B cell (primary cell): ENCODE measurements around the gene CTDSPL. TPM values are rescaled to one million over a fixed set of nuclear protein-coding genes. Genes with fewer than 3 reads are reported as not detected.

Experiments used
- ATAC-seq: fragments of 200-7000 bp; cut with Tn5 transposase; one replicate; pipeline ENCODE4 v1.10.0; 2021; ENCODE audit warnings: low read depth, mild to moderate bottlenecking, moderate number of reproducible peaks, moderate library complexity
- CTCF ChIA-PET: fragments of 350-600 bp; sonication (Branson Sonifier 250); formaldehyde crosslinking; loops from one replicate; lab custom pipeline; 2021; ENCODE audit warnings: antibody characterized with exemption, inconsistent platforms; lab: Charles Lee
- POLR2A ChIA-PET: fragments of 350-600 bp; sonication (Branson Sonifier 250); formaldehyde crosslinking; loops from one replicate; lab custom pipeline; 2021; ENCODE audit warnings: antibody characterized with exemption; lab: Charles Lee
- DNase-seq: peaks from one replicate; pipeline ENCODE4 v3.0.0; 2013
- H2AFZ ChIP-seq: 2 replicates; pipeline ENCODE4 v1.6.1; 2012; ENCODE audit warnings: mild to moderate bottlenecking, low read depth, low read length; ENCODE audit not compliant: insufficient read depth, poor library complexity, severe bottlenecking
- H3K27ac ChIP-seq, 2 donors: 1 replicate in 1 of 2; 2 replicates in 1 of 2; pipeline ENCODE4 v1.5.1; 2012 to 2013; ENCODE audit warnings: low read length in 2 of 2, mild to moderate bottlenecking in 2 of 2, moderate library complexity in 1 of 2
- H3K27me3 ChIP-seq, 4 experiments: fragments of 200-600 bp in 1 of 4; sonication (generic) in 1 of 4; replicated peaks in 1 of 4; 1 replicate in 2 of 4; 2 replicates in 2 of 4; pipeline versions ENCODE4 v1.6.1 to v1.7.0; 2013 to 2016; ENCODE audit warnings: low read length in 3 of 4, mild to moderate bottlenecking in 2 of 4, mixed read lengths in 1 of 4, moderate library complexity in 1 of 4; ENCODE audit not compliant: insufficient read depth in 4 of 4, control insufficient read depth in 3 of 4; ENCODE audit errors: control extremely low read depth in 1 of 4
- H3K36me3 ChIP-seq, 2 experiments: replicated peaks in 1 of 2; 1 replicate in 1 of 2; 2 replicates in 1 of 2; pipeline versions ENCODE4 v1.6.1 to v1.7.1; 2013; ENCODE audit warnings: low read length in 1 of 2; ENCODE audit not compliant: insufficient read depth in 2 of 2, control insufficient read depth in 1 of 2; ENCODE audit errors: control extremely low read depth in 1 of 2, extremely low read depth in 1 of 2
- H3K4me1 ChIP-seq, 2 donors: fragments of 200-600 bp in 1 of 2; sonication (generic) in 1 of 2; 1 replicate in 1 of 2; 2 replicates in 1 of 2; pipeline versions ENCODE4 v1.5.1 to v1.6.1; 2013 to 2017; ENCODE audit warnings: low read length in 2 of 2; ENCODE audit not compliant: control insufficient read depth in 2 of 2, insufficient read depth in 2 of 2
- H3K4me2 ChIP-seq: replicated peaks from 2 replicates; pipeline ENCODE3; 2012; ENCODE audit warnings: mild to moderate bottlenecking, low read depth, low read length; ENCODE audit not compliant: poor library complexity, severe bottlenecking
- H3K4me3 ChIP-seq, 5 experiments: fragments of 200-600 bp in 1 of 5; sonication (generic) in 1 of 5; 1 replicate in 3 of 5; 2 replicates in 2 of 5; pipeline versions ENCODE4 v1.5.1 to v1.7.0; 2011 to 2016; ENCODE audit warnings: low read length in 4 of 5, mild to moderate bottlenecking in 4 of 5, low read depth in 2 of 5, control low read depth in 1 of 5, moderate library complexity in 1 of 5; ENCODE audit not compliant: insufficient read depth in 1 of 5; ENCODE audit errors: control extremely low read depth in 1 of 5, extremely low read depth in 1 of 5
- H3K79me2 ChIP-seq: fragments of 200-600 bp; sonication (generic); one replicate; pipeline ENCODE4 v1.6.0; 2016; ENCODE audit warnings: low read length; ENCODE audit not compliant: control insufficient read depth, insufficient read depth
- H3K9ac ChIP-seq: fragments of 200-600 bp; sonication (generic); 2 replicates; pipeline ENCODE4 v1.6.1; 2017; ENCODE audit warnings: mild to moderate bottlenecking, low read length, moderate library complexity
- H3K9me3 ChIP-seq, 3 donors: one replicate each; pipeline versions ENCODE4 v1.6.1 to v1.7.1; 2013; ENCODE audit warnings: low read length in 2 of 3; ENCODE audit not compliant: control insufficient read depth in 2 of 3, insufficient read depth in 1 of 3; ENCODE audit errors: control extremely low read depth in 1 of 3
- H4K20me1 ChIP-seq: 2 replicates; pipeline ENCODE4 v1.6.0; 2012; ENCODE audit warnings: mild to moderate bottlenecking, low read length; ENCODE audit not compliant: insufficient read depth, control insufficient read depth, poor library complexity, severe bottlenecking
- H3K27ac Mint-ChIP-seq: one replicate; pipeline ENCODE4 v1.8.0; 2021; ENCODE audit warnings: mixed read lengths
- H3K27me3 Mint-ChIP-seq: one replicate; pipeline ENCODE4 v1.8.0; 2021; ENCODE audit warnings: mixed read lengths
- H3K4me1 Mint-ChIP-seq: one replicate; pipeline ENCODE4 v1.8.0; 2021; ENCODE audit warnings: mixed read lengths
- H3K4me3 Mint-ChIP-seq: one replicate; pipeline ENCODE4 v1.8.0; 2021; ENCODE audit warnings: mixed read lengths
- H3K9me3 Mint-ChIP-seq: one replicate; pipeline ENCODE4 v1.8.0; 2022; ENCODE audit warnings: mixed read lengths; ENCODE audit not compliant: insufficient read depth
- EZH2 ChIP-seq: IDR thresholded peaks from 2 replicates; pipeline ENCODE4 v1.6.1; 2012; ENCODE audit warnings: borderline replicate concordance, low read depth, mild to moderate bottlenecking, moderate library complexity, low read length; ENCODE audit not compliant: insufficient read depth, poor library complexity, severe bottlenecking
- WGBS: methylation state at CpG from one replicate; pipeline ENCODE4 v1.1.5; 2013; ENCODE audit warnings: missing lambda C conversion rate; ENCODE audit not compliant: insufficient coverage; 5-methylcytosine and 5-hydroxymethylcytosine counted together
- intact Hi-C: fragments of 100-400 bp; cut with micrococcal nuclease; formaldehyde crosslinking; loops from one replicate; pipeline ENCODE4 v1.10.0; 2022
- polyA plus RNA-seq: library from polyadenylated mRNA; depleted of rRNA; stranded (reverse); fragments of >200 nt; gene quantifications from 2 replicates; pipeline ENCODE4 v1.2.3, GENCODE V29; 2012
- total RNA-seq, 2 donors: library from RNA; stranded (reverse); fragments of 120-200 nt in 1 of 2; gene quantifications; 1 replicate in 1 of 2; 2 replicates in 1 of 2; pipeline versions ENCODE4 v1.2.3 to v1.2.4, GENCODE V29; 2013 to 2022
- TF ChIP-seq, protein P1 (sequence below): fragments of 200-600 bp; IDR thresholded peaks from one replicate; pipeline ENCODE4 v1.8.0; 2022; ENCODE audit warnings: antibody characterized with exemption, mild to moderate bottlenecking

CTDSPL gene
- total and polyA plus RNA-seq, 2 donors (not counting 1 experiment from before 2014, with no cell fraction given) = not detected

DNA sequence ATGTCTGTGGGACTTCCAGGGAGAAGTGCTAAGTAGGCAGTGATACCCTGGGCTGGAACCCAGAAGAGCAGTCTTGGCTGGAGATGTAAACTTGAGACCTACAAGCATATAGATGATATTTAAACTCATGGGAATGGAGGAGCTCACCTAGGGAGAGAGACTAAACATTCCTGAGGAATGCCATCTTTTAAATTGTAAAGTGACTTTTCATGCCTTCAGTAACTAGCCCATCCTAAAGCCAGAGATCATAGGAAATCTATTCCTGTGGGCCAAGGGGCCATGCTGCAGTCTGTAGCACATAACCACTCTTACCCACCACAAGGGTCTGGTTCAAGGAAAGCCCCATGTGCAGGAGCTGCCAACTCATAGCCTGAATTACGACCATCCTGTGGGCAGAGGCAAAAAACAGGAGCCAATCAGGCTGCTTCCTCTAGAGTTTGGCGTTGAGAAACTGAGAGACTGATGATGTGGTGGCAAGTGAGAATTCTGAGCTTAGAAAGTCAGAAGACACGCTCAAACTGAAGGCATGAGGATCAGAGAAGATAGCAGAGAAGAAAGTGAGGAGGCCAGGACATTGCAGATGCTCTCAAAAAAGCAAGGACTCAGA is 37.5 kb downstream of the CTDSPL start:
- Mint-ChIP-seq H3K4me3 (no peak overlapping the region), H3K27me3 (peaks cover 4% of the 10 kb centered on the region), H3K27ac (no peak overlapping the region), H3K4me1 (no peaks in the 10 kb centered on the region), H3K9me3 (no peaks in the 10 kb centered on the region)
- POLR2A ChIA-PET = no interaction called here
- ATAC-seq = no peak
- DNase-seq = no peak
- no peak overlapping the region for H3K4me3 ChIP-seq
- H3K36me3 ChIP-seq = no peaks in the 10 kb centered on the region
- H3K9ac ChIP-seq = no peak overlapping the region
- no peaks in the 10 kb centered on the region for H3K79me2 ChIP-seq
- WGBS = 45% methylated on average over 3 of the region's 3 CpGs
- H3K27me3 ChIP-seq = peaks cover 0 to 2% (median 0%) of the 10 kb centered on the region in 4 experiments
- CTCF ChIA-PET = no interaction called here
- H3K9me3 ChIP-seq = no peaks in the 10 kb centered on the region
- TF ChIP-seq, protein P1, sequence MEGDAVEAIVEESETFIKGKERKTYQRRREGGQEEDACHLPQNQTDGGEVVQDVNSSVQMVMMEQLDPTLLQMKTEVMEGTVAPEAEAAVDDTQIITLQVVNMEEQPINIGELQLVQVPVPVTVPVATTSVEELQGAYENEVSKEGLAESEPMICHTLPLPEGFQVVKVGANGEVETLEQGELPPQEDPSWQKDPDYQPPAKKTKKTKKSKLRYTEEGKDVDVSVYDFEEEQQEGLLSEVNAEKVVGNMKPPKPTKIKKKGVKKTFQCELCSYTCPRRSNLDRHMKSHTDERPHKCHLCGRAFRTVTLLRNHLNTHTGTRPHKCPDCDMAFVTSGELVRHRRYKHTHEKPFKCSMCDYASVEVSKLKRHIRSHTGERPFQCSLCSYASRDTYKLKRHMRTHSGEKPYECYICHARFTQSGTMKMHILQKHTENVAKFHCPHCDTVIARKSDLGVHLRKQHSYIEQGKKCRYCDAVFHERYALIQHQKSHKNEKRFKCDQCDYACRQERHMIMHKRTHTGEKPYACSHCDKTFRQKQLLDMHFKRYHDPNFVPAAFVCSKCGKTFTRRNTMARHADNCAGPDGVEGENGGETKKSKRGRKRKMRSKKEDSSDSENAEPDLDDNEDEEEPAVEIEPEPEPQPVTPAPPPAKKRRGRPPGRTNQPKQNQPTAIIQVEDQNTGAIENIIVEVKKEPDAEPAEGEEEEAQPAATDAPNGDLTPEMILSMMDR = no peak
- no peak for TF ChIP-seq EZH2
- H4K20me1 ChIP-seq = no peaks in the 10 kb centered on the region
- H3K4me2 ChIP-seq = no peak overlapping the region
- intact Hi-C loops = no loop called here
- H2AFZ ChIP-seq = no peak overlapping the region
- no peaks in the 10 kb centered on the region for H3K4me1 ChIP-seq
- no peak overlapping the region for H3K27ac ChIP-seq

DNA sequence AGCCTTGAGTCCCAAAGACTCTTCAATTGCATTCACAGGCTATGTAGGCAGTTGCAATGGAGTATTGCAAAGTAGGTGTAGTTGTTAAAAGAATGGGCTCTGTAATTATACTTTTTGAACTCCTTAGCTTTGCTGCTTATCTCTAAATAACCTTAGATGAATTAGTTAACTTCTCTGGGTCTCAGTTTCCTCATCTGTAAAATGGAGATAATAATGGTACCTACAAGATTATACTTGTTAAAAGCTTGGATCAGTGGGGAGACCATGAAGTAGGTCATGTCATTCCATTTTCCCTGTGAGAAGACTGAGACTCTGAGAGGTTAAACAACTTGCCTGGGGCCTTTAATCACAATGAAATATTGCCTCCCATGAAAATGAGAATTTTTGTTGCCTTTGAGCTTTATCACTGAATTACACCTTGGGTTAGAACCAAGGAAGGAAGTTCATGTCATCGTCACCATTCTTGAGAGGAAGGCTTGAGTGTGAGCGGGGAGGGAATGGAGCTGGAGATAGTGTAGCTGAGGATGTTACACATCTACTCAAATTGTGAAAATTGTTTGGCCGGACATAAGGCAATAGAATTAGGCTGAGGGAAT is 38.1 kb downstream of the CTDSPL start:
- WGBS = 80% methylated on average over 1 of the region's 3 CpGs
- H3K9ac ChIP-seq = no peak overlapping the region
- no peak overlapping the region for H2AFZ ChIP-seq
- peaks cover 0 to 2% (median 0%) of the 10 kb centered on the region in 4 experiments for H3K27me3 ChIP-seq
- Mint-ChIP-seq H3K4me1 (no peaks in the 10 kb centered on the region), H3K27ac (no peak overlapping the region), H3K4me3 (no peak overlapping the region), H3K27me3 (peaks cover 7% of the 10 kb centered on the region), H3K9me3 (no peaks in the 10 kb centered on the region)
- H3K4me2 ChIP-seq = no peak overlapping the region
- no peak for TF ChIP-seq EZH2
- TF ChIP-seq, protein P1 = no peak
- ATAC-seq (no peak), DNase-seq (no peak)
- POLR2A ChIA-PET = no interaction called here
- H3K4me1 ChIP-seq = no peaks in the 10 kb centered on the region
- no peaks in the 10 kb centered on the region for H3K36me3 ChIP-seq
- CTCF ChIA-PET = no interaction called here
- no peak overlapping the region for H3K27ac ChIP-seq
- no peaks in the 10 kb centered on the region for H3K79me2 ChIP-seq
- H4K20me1 ChIP-seq = no peaks in the 10 kb centered on the region
- no peaks in the 10 kb centered on the region for H3K9me3 ChIP-seq
- H3K4me3 ChIP-seq = no peak overlapping the region
- intact Hi-C loops = no loop called here
